ENCODE data around the gene SYNGAP1. TPM values are rescaled to one million over a fixed set of nuclear protein-coding genes. Genes with fewer than 3 reads are reported as not detected.

The SYNGAP1 gene
- total and polyA plus RNA-seq, 2 of the 4 experiments (the other 2 are of a cell fraction): 1.4 to 17.0 TPM

DNA sequence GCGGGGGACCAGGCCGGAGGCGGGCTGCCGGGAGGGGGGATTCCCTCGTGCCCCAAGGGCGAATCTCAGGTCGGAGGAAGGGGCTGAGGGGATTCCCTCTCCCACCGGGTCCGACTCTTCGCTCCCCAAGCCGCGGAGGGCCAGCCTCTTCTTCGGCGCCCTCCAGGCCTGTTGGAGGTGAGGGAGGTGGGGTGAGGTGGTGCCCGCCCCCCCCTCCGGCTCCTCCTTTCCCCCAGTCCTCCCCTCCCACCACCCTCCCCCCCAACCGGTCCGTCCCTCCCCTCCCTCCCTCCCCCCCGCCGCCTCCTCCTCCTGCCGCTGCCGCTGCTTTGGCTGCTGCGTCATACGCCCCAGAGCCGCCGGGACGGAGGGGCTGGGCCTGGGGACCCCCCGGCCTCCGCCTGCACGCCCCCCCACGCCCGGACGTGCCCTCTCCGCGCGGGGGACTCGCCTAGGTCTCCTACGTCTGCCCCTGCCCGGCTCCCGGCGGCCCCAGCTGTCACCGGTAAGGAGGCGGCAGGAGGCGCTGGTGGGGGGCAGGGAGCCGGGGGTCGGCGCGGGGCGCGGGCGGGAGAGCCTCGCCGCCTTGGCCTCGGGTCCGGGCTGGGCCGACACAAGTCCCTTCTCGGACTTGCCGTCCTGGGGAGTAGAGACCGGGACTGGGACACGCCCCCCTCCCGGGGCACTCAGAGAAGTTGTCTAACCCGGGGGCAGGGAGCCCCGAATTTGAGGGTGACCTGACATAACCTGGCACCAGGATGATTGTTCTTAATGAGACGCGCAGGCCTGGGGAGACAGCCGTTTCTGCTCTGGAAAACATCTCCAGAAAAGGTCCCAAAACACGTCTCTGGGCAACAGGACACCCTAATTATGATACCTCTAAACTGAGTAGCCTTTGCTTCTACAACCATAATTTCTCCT, 8.9 kb upstream of the SYNGAP1 start, which contains the start of gene PHF1 (continued):
- no peak for TF ChIP-seq MAZ (IDR thresholded peaks at IDR 0.05; ENCODE audit: borderline replicate concordance, low read depth, low read length)
- 0 out of 2 replicates have a peak, but pooled peaks have one; percentile 53 for TF ChIP-seq MXI1 (IDR thresholded peaks at IDR 0.05; ENCODE audit: borderline replicate concordance, low read depth, low read length)
- TF ChIP-seq BHLHE40 (IDR thresholded peaks at IDR 0.05; ENCODE audit: low read depth, low read length): no peak

DNA sequence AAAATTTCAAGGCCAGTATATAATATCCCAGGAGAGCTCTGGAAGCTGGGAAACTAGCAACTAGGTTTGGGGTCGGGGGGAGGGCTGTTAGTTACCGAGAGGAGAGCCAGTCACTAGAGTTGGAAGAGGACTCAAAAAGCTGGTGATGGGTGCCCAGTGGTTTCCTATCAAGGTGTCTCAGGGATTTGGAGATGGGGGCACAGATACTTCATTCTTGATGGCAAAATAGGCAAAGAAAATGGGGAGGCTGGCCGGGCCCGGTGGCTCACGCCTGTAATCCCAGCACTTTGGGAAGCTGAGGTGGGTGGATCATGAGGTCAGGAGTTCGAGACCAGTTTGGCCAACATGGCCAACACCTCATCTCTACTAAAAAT, 8.2 kb upstream of the SYNGAP1 start:
- ChIA-PET POLR2A (ENCODE audit: unreplicated experiment) (no interaction called here), CTCF (interaction anchor here (0.7 kb wide), 1 partner anchor 21 kb away, joined by 4 read pairs; no protein-coding TSS in a partner anchor)
- Histone ChIP-seq H3K4me1 (ENCODE audit: control insufficient read depth, insufficient read depth, low read length) (peaks cover 7% of the 10 kb centered on the region), H4K8ac (ENCODE audit: low read depth in 2 of 2, low read length in 2 of 2) (no peak overlapping the region; a peak in 1 of 4 replicates), H3K27me3 (ENCODE audit: control insufficient read depth, insufficient read depth, low read length) (no peaks in the 10 kb centered on the region), H3K27ac (ENCODE audit: insufficient read depth, low read length) (peak overlapping the region; percentile 83), H3K4me2 (ENCODE audit: low read depth, low read length) (peak overlapping the region; percentile 85), H3K18ac (ENCODE audit: low read depth, low read length) (no peak overlapping the region), H3K23ac (ENCODE audit: low read depth, low read length) (peak overlapping the region; percentile 46), H2AFZ (replicated peaks; ENCODE audit: low read length, poor library complexity) (no peak overlapping the region), H2BK120ac (ENCODE audit: low read depth, low read length) (no peak overlapping the region), H3K14ac (replicated peaks; ENCODE audit: low read depth, low read length) (peak overlapping the region; percentile 15; the same call in 1 of the 2 replicates), H4K20me1 (ENCODE audit: insufficient read depth, low read length) (peaks cover 12% of the 10 kb centered on the region), H3K36me3 (ENCODE audit: control insufficient read depth, insufficient read depth, low read length) (peaks cover 39% of the 10 kb centered on the region), H2AK9ac (replicated peaks; ENCODE audit: low read depth, low read length, poor library complexity) (peak overlapping the region; percentile 99), H2BK15ac (ENCODE audit: low read depth, low read length) (no peak overlapping the region), H3K4ac (ENCODE audit: low read depth, low read length) (peak overlapping the region; percentile 61), H4K5ac (ENCODE audit: low read depth, low read length) (no peak overlapping the region), H3K9me3 (ENCODE audit: control insufficient read depth, insufficient read depth, low read length) (no peaks in the 10 kb centered on the region), H3K79me1 (ENCODE audit: low read depth in 1 of 2, low read length in 2 of 2) (peaks cover 12 to 54% of the 10 kb centered on the region in 2 experiments), H2AK5ac (ENCODE audit: low read depth, low read length) (no peak overlapping the region), H3K9me1 (ENCODE audit: insufficient read depth, low read length) (peaks cover 5% of the 10 kb centered on the region), H2BK5ac (ENCODE audit: low read depth, low read length, poor library complexity, severe bottlenecking) (peak overlapping the region; percentile 87), H2BK20ac (ENCODE audit: low read depth, low read length) (no peak overlapping the region), H4K91ac (ENCODE audit: insufficient read depth, low read depth, low read length) (no peak overlapping the region; the same call in 1 of the 2 replicates), H3K4me3 (ENCODE audit: insufficient read depth, low read depth, low read length) (peak overlapping the region; percentile 92), H3K56ac (ENCODE audit: extremely low read depth, insufficient read depth, low read length) (peak overlapping the region; percentile 57; the same call in 1 of the 2 replicates), H3K9ac (ENCODE audit: low read depth, low read length) (peak overlapping the region; percentile 90)
- no TSS peak for BruUV-seq (replicated peaks)
- no peak for DNase-seq
- 17% methylated on average over 1 of the region's 6 CpGs; no CpG with 5 or more reads in 1 of the 2 experiments for WGBS, 2 experiments (ENCODE audit: extremely low coverage in 2 of 2, insufficient read length in 1 of 2)
- in situ Hi-C loops (cut with MboI; ENCODE audit: low sequenced_read_pairs): no loop called here
- intact Hi-C loops (cut with micrococcal nuclease): loop anchor here (2.0 kb wide), 1 partner anchor 203 kb away; the partner anchor contains the start of gene RING1
- dilution Hi-C loops (cut with HindIII; ENCODE audit: low sequenced_read_pairs, unreplicated experiment): no loop called here
- TF ChIP-seq SMC3 (IDR thresholded peaks at IDR 0.05; ENCODE audit: low read depth, low read length) (no peak), BHLHE40 (IDR thresholded peaks at IDR 0.05; ENCODE audit: low read depth, low read length) (no peak), FOS (IDR thresholded peaks at IDR 0.05; ENCODE audit: low read depth, low read length) (no peak), NFE2L2 (IDR thresholded peaks at IDR 0.05; ENCODE audit: low read depth, low read length) (no peak)
- TF ChIP-seq, protein P1, sequence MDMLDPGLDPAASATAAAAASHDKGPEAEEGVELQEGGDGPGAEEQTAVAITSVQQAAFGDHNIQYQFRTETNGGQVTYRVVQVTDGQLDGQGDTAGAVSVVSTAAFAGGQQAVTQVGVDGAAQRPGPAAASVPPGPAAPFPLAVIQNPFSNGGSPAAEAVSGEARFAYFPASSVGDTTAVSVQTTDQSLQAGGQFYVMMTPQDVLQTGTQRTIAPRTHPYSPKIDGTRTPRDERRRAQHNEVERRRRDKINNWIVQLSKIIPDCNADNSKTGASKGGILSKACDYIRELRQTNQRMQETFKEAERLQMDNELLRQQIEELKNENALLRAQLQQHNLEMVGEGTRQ (IDR thresholded peaks at IDR 0.05; ENCODE audit: low read depth, low read length): no peak
- no peak for ATAC-seq (ENCODE audit: low read depth)
